Activated effector memory CD4-positive, alpha-beta T cell treated with anti-CD3 and anti-CD28 coated beads, Interleukin-2, amount 50 U/mL, for 16 hours (primary cell): ENCODE measurements around the gene FAM107B.
"Not testable (repeated sequence)": the region's sequence is repeated elsewhere in the genome, so short reads cannot be mapped to it uniquely, and the experiment has no call there.

ENCODE experiments used
- DNase-seq: peaks from one replicate; pipeline ENCODE4 v3.0.0-alpha.2; 2020

The FAM107B gene

DNA sequence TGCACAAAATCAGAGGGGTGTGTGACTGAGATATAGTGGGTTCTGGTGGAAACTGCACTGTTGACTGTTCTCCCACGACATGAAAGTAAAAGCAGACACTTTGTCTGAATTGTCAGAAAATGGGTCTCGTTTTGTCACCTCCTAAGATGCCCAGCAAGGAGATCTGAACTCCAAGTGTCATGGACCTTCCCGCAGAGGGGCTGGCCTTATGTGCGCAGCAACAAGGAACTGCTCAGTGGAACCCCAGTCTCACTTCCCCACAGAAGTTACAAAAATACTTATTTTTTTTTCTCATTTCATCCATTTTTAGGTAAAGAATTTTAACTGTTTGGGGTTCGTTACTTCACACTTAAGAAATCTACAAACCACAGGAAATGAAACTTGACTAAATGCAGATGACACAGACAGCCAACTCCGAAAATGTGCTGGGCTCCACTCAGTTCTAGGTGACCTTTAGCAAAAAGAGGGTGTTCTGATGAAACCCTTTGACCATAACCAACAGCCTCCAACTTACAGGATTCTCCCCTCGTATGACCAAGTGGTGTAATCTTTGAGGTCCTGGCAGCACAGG is 115.0 kb downstream of the FAM107B start:
- peak; percentile 80 for DNase-seq

DNA sequence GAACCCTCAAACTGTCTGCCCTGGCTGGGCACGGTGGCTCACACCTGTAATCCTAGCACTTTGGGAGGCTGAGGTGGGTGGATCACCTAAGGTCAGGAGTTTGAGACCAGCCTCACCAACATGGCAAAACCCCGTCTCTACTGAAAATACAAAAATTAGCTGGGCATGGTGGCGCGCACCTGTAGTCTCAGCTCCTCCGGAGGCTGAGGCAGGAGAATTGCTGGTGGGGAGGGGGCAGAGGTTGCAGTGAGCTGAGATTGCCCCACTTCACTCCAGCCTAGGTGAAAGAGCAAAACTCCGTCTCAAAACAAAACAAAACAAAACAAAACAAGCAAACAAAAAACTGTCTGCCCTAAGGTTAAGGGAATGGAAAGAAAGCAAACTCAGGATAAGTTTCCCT is 115.6 kb downstream of the FAM107B start:
- DNase-seq: not testable (repeated sequence)

DNA sequence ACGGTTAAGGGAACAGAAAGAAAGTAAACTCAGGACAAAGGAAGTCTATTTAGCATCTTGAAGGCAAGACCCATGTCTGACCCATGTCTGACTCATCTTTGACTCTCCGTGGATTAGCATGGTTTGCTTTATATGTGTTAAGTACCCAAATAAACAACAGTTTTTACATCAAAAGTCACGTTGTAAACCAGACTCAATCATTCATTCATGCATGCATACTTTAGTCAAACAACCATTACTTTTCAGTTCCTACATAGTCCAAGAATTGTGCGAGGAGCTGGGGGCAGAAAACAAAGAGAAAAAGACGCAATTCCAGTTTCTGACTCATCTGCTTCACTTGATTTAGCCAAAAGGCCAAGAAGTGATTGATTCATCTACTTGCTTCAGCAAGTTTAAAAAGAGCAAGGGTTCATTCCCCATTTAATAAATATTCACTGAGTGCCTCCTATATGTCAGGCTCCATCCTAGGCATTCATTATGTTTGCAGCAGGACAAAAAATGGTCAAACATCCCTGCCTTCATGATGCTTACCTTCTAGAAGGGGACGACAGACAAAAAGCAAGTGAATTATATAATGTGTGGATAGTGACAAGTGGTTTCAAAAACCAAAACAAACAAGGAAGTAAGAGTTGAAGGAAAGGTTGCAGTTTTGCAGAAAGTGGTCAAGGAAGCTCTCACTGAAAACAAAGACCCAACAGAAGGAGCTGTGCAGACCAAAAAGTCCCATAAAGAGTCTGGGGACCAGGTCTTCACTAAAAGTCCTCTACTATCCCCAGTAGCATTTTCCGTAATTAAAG is 116.2 kb downstream of the FAM107B start:
- no peak for DNase-seq

DNA sequence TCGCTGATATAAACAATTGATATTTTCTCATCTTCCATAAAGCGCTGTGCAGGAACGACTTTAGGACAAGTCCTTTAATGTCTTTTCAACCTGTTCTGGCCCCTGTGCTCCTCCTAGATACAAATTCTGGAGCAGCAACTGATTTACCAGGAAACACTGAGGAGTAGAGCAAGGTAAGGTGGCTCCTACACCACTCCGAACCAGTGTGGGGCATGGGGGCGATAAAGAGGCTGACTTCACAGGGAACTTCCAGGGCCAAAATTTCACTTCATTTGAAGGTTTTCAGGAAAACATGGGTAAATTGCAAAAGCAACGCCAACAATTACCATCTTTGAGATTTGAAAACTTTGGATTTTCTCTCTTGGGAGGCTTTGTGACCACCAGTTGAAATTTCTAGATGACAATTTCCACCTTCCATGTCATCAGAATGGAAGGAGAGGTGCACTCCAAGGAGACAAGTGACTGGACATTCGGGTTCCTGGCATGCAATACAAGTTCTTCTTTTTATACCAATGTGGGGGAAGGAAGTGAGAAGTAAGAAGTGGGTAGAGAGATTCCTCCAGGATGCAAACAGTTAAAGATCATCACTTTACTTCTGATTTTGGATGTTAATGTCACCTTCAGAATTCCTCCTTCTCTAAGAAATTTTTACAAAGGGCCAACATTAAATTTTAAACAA is 118.5 kb downstream of the FAM107B start:
- no peak for DNase-seq

DNA sequence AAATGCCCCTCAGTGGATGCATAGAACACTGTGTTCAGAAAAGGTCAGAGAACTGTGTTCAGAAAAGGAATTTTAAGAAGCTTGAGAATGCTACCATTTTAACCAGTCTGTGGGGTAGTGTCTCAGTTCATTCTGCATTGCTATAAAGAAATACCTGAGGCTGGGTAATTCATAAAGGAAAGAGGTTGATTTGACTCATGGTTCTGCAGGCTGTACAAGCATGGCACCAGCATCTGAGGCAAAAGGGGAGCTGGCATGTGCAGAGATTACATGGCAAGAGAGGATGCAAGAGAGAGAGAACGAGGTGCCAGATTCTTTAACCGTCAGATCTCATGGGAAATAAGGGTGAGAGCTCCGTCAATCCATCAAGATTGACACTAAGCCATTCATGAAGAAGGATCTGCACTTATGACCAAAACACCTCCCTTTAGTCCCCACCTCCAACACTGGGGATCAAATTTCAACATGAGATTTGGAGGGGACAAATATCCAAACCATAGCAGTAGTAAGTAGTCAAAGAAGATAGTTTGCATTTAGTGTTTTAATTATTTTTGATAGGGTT is 119.8 kb downstream of the FAM107B start:
- no peak for DNase-seq

DNA sequence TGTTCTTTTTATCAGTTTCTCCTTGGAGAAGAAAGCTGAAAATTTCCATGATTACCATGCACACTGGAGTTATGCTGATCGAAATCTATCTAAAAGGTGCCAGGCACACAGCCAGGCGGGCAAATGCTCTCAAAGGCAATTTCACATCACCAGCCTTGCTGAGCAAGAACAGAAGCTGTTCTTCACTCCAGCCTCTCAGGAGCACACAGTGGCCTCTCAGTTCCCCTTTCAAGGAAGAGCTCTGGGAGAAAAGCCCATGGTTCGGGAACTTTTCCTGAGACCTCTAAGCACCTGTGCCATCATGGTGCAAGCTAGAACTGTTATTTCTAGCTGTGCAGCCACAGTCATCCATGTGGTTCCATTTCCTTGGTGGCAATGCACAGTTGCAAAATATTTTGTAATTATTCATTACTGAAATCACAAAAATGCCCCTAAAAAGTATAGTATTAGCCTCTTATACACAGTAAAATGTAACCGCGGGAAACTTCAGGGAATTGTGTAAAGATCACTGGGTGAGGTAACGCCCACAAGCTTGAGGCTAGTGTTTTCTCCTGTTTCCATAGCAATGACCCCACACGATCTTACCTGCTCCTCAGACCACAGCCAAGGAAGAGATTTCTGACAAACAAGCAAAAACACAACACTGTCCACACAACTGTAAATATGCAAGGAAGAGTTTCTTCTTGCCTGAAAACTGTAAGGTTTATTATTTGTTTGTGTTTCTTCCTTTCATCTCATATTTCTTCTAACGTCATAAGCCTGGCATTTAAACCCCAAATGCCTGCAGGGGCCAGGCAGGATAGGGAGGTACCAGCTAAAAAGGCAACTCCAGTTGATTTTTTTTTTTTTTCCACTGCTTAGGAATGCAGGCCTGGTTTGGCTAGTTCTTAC is 121.2 kb downstream of the FAM107B start:
- no peak for DNase-seq

DNA sequence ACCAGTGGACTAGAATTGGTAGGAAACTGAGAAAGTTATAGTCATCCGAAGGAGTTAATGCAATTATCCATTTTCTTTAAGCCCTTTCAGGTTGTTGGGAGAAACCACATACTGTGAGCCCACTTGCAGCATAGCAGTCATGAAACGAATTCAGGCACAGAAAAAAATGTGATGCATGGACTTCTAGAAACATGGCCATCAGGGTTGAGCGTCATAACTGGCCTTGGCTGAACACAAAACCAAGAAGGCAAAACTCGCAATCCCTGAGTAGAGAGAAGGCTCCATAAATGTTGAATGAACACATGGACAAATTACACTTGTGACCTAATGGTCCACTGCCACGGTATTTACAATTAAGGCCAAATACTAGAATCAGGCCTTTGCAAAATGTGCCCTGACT is 121.9 kb downstream of the FAM107B start:
- no peak for DNase-seq

DNA sequence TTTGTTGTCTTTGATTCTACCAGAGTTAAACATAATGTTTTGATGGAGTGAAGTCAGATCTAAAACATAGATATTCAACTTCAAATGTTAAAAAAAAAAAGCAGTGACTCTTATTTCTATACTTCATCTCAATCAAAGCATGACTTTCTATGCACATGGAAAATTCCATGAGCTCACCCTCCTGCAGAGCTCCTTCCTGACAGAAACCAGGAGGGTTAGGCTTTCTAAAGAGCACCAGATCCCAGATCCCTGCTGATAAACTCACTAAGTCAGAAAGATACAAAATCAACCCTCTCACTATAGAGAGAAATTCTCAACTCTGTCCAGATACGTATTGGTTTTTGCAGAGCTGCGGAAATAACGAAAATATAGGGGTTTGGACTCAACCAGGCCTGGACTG is 122.6 kb downstream of the FAM107B start:
- DNase-seq: no peak

DNA sequence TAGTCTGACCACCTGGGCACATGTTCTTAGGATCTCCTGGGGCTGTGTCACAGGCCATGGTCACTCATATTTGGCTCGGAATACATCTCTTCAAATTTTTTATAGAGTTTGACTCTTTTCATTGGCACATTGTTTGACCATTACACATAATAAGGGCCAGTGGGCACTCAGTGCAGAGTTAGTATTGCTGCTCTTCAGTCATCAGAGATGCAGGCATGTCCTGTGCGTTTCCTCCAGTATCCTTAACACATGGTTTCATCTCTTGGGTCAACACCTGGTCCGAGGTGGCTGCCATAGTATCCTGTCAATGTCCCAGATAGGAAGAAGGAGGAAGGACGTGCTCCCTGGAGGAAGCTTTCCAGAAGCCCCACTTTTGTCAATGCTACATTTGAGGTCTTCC is 125.0 kb downstream of the FAM107B start:
- no peak for DNase-seq

DNA sequence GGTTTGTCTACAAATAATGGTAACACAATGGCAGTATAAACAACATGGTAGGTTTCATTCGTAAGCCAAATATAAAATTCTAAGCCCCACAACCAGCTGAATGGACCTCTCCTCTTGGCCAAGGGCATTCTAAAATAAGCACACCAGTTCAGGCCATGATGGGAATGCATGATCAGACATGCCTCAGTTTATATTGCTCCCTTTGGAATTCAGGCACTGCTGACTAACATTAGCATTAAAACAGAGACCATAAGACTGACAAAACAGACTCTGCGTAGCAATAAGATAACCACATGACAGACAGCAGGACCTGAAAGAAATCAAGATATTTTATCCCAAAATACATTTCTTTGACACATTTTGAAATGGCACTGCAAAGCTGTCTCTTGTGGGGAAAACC is 125.8 kb downstream of the FAM107B start:
- DNase-seq: no peak

DNA sequence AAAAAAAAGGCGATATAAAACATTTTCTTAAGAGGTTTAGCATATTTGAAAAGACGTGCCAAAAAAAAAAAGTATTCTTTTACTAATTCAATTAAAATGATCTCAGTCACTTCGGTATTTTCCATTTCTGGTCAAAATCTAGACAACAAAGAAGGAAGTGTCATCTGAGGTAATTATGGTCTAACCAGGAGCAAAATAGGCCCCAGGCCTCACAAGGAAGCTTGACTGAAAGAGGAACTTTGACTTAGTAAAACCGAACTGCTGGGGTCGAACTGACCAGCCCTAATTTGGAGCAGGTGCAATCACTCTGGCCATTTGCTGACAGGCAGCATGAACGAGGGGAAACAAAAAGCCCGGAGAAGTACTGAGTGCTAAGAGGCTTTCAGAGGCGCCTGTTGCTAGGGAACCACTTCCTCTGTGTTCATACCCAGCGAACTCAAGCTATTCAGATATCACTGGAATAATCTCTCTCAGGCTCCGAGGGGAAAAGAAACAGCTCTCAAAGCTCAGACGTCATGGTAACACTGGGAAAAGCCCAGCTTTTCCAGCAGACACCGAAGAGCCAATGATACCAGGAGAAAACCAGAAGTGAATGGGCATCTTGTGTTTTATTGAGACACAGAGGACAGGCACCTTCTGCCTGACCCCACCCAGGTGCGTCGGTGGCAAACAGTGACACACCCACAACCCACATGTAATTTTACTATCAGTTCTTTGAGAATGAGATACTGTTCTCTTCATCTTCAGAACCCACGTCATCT is 126.5 kb downstream of the FAM107B start:
- peak; percentile 89 for DNase-seq

DNA sequence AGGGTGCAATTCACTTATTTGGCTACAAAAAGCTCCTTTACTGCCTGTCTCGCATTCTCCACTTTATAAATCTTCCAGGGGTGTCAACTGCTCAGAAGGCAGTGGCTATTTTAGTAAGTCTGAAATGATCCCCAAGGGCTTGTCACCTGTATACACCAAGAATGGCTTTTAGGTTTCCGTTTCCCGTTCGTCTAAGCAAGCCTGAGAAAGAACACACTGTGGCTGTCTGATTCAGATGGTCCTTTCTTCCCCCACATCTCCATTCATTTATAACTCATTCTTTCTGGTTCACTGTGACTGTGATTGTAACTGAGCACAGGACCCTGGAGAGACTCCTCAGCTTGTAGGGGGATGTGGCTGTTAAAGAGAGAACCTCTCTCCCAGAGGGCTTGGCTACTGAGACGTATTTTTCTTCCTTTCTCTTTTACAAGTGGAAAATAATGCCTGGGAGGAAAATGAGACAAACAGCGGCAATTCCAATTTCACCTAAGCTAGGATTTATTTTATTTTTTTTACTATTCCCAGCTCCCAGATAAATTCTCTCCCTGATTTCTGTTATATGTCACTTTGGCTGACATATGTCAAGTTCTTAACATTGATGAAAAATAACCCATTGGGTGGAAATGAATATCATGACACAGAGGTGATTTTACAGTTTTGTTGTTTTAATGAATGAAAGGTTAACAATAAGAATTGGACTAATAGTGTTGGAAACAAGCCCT is 129.3 kb downstream of the FAM107B start:
- no peak for DNase-seq

DNA sequence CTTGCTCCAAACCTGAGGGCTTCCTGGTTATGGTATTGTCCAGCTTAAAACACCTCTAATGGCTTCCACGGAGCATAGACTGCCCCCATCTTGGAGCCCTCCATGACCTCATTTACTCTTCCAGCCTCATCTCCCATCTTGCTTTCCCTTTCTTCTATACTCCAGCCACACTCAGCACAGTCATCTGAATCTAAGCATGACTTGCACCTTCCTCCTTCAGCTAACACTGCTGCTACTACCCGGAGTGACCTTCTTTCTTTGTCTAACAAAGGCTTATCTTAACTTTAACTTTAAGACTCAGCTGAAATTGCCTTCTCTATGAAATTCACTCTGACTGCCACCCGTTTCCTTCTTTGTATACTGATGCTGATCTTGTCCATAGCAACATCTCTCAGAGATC is 135.1 kb downstream of the FAM107B start:
- DNase-seq: no peak

DNA sequence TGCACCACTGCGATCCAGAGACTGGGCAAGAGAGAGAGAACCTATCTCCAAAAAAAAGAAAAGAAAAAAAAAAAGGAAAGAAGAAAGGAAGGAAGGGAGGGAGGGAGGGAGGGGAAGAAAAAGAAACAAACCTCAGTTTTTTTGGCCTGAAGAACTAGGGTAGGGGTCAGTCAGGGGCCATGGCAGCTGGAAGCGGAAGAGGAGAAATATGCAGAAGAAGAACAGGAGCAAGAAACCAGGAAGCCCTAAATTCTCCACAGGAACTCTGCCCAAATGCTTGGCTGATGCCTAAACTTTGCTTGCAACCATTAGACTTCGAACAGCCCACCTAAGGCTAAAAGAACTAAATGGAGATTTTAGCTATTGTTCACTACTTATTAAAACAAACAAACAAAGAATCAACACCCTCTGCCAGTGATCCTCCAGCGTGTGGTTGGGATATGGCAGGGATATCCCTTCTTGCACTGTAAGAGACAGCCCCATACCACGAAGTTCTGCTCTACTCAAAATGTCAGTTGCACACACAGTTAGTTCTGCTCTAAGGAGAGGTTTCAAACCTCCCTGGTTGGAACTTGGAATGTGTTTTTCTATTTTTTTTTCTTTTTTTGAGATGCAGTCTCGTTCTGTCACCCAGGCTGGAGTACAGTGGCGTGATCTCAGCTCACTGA is 139.5 kb downstream of the FAM107B start:
- no peak for DNase-seq

DNA sequence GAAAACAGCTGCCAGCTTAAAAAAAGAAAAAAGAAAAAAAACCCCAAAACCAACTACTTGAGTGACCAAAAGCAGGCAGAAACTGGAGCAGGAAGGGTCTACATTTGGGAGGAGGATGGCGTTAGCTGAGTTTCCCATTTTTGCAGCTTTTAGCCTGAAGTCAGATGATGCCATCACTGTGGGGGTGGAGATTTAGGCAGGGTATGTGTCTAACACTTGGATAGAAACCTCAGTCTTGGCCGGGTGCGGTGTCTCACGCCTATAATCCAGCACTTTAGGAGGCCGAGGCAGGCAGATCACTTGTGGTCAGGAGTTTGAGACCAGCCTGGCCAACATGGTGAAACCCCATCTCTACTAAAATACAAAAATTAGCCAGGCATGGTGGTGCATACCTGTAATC is 140.1 kb downstream of the FAM107B start:
- DNase-seq: not testable (repeated sequence)

DNA sequence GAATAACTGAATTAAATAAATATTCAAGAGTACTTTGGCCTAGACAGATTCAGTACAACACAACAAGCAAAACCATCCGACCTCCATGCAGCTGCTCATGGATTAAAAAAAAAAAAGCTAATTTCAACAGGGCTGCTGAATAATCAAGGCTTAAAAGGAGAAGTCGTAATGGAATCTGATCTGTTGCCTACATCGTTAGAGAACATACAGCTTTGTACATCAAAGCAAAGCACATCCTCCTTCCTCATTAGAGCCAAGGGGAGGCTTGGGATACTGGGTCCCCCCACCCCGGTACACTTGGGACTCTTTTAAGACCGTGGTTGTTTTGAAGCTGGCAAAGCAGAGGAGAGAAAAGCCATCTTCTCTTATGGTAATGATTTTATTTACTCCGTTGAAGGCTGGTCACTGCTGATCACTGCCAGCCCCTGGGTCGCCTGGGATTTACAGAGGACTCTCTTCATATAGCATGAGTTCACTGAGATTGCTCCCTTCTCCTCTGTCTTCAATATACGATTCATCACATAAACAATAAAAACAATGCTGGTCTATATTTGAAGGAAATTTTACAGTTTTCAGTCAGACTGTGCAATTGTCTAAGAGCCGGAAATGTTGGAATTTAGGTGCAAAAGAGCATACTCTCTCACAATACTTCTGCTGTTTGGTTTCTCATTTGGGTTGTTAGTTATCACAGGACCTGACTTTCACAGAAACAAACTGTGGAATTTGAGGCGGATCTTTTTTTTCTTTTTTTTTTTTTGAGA is 148.8 kb downstream of the FAM107B start:
- DNase-seq: no peak

DNA sequence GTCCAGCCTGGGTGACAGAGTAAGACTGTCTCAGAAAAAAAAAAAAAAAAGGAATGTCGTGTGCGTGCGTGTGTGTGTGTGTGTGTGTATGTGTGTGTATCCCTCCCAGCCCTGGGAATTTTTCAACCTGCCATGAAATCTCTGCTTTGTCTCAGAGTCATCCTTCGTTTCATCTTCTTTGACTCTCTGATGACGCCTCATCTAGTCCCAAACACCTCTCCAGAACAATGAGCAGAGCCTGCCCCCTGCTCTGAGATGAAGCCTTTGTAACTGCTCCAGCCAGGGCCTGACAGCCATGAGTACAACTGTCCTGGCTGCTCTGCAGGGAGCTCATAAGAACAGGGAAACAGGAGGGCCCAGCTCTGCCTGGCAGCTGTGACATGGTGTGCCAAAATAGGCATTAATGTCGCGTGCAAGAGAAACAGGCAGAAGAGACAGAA is 149.5 kb downstream of the FAM107B start:
- DNase-seq: no peak

DNA sequence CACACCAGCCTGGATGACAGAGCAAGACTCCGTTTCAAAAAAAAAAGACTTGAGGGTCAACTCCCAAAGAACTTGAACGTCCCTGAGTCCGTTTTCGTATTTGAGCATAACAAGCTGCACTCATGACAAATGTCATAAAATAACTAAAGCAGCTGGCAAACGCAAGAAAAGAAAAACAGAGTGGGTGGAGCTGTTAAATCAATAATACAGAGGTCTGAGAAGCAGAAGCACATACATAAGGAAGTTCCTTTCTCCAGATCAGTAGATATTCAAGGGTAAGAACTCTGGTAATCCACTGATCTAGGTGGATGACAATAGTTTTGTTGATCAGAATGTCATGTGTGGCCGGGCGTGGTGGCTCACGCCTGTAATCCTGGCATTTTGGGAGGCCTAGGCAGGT is 150.1 kb downstream of the FAM107B start:
- DNase-seq: no peak

DNA sequence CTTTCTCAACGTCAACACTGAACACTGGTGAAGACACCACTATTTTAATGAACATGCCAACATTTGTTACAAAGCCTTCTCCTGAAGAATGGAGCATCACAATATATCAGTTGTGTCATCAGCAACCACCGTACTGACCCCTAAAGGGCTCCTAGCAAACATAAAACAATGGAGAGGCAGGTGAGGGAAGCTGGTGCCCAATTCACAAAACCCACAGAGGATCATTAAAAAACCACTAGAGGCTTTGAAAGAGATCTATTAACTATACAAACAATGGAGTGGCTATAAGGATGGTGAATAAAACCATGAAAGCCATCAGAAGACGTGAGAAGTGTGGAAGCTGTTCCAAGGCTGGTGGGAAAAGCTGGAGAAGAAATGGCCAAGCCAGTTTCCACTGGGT is 150.8 kb downstream of the FAM107B start:
- no peak for DNase-seq

DNA sequence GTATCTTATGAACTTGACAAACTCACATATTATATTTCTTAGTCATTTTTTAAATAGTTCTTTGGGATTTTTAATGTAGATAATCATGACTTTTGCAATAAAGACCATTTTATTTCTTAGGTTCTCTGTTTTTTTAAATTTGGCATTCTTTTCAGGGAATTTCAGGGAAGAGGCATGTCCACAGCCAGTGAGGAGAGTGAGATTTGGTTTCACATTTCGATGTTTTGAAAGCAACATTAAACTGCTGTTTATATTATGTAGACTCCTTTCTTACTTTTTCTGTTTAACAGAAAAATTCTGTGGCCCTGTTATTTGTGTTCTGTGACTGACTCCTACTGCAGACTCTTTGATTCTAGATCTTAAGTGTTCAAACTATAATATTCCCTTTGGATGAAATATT is 153.7 kb downstream of the FAM107B start:
- DNase-seq: no peak
